Tibial artery (tissue), 4 donors: ENCODE data around the gene FAAP100.

Experiments
- DNase-seq, 2 donors: peaks; one replicate each; pipeline ENCODE4 v3.0.0-alpha.2; 2019
- H3K27ac ChIP-seq, 2 donors: fragments of 200-600 bp; sonication (generic) in 1 of 2; 1 replicate in 1 of 2; 2 replicates in 1 of 2; pipeline ENCODE4 v1.5.1; 2018 to 2019; ENCODE audit warnings: mild to moderate bottlenecking in 1 of 2
- H3K27me3 ChIP-seq, 2 donors: fragments of 200-600 bp; sonication (generic) in 1 of 2; one replicate each; pipeline versions ENCODE4 v1.5.1 to v1.6.0; 2016 to 2019
- H3K36me3 ChIP-seq, 3 donors: fragments of 200-600 bp; sonication (generic) in 2 of 3; one replicate each; pipeline ENCODE4 v1.5.1; 2016 to 2019; ENCODE audit warnings: mild to moderate bottlenecking in 2 of 3
- H3K4me1 ChIP-seq, 4 donors: fragments of 200-600 bp; sonication (generic) in 2 of 4; 1 replicate in 3 of 4; 2 replicates in 1 of 4; pipeline ENCODE4 v1.5.1; 2016 to 2019
- H3K4me3 ChIP-seq, 2 donors: fragments of 200-600 bp; sonication (generic) in 1 of 2; 1 replicate in 1 of 2; 2 replicates in 1 of 2; pipeline ENCODE4 v1.5.1; 2018 to 2019; ENCODE audit warnings: mild to moderate bottlenecking in 2 of 2
- H3K9me3 ChIP-seq, 3 donors: fragments of 200-600 bp; sonication (generic) in 1 of 3; one replicate each; pipeline ENCODE4 v1.5.1; 2016 to 2019
- CTCF ChIP-seq, 2 experiments: fragments of 200-600 bp in 1 of 2; fragments of 450-650 bp in 1 of 2; IDR thresholded peaks; one replicate each; pipeline ENCODE4 v1.5.1; 2017 to 2019; ENCODE audit warnings: antibody characterized with exemption in 2 of 2, mild to moderate bottlenecking in 1 of 2, moderate library complexity in 1 of 2
- intact Hi-C: fragments of 100-400 bp; cut with DNase I; formaldehyde crosslinking; loops from one replicate; pipeline ENCODE4 v1.15.0; 2023; ENCODE audit warnings: low total_unique reads

FAAP100 gene

GRCh38 chr17:81509207-81509971 lies 42.8 kb downstream of the FAAP100 start:
- Histone ChIP-seq H3K36me3 (peaks cover 43 to 48% (median 46%) of the 10 kb centered on the region in 3 donors), H3K27ac (peak overlapping the region; percentile 95 to 100), H3K4me1 (peaks cover 0 to 21% (median 8%) of the 10 kb centered on the region in 4 donors), H3K4me3 (peak overlapping the region; percentile 92 to 99), H3K9me3 (no peaks in the 10 kb centered on the region), H3K27me3 (no peaks in the 10 kb centered on the region)
- TF ChIP-seq CTCF (IDR thresholded peaks at IDR 0.05): no peak
- intact Hi-C loops: no loop called here
- no peak for DNase-seq

- Histone ChIP-seq H3K27ac (peak overlapping the region; percentile 95 to 100), H3K4me3 (peak overlapping the region; percentile 92 to 99), H3K27me3 (no peaks in the 10 kb centered on the region), H3K4me1 (peaks cover 0 to 19% (median 8%) of the 10 kb centered on the region in 4 donors), H3K9me3 (no peaks in the 10 kb centered on the region), H3K36me3 (peaks cover 43 to 48% (median 46%) of the 10 kb centered on the region in 3 donors)
- no peak for DNase-seq
- intact Hi-C loops: no loop called here
- TF ChIP-seq CTCF (IDR thresholded peaks at IDR 0.05): no peak
Observed at GRCh38 chr17:81508639-81509206, 43.4 kb downstream of the FAAP100 start.

GRCh38 chr17:81503619-81504018 lies 48.5 kb downstream of the FAAP100 start:
- H3K4me1 ChIP-seq: peaks cover 0 to 27% (median 12%) of the 10 kb centered on the region in 4 donors
- no peak for TF ChIP-seq CTCF (IDR thresholded peaks at IDR 0.05)
- H3K4me3 ChIP-seq: no peak overlapping the region
- intact Hi-C loops: no loop called here
- no peak for DNase-seq
- no peaks in the 10 kb centered on the region for H3K27me3 ChIP-seq
- H3K27ac ChIP-seq: no peak overlapping the region
- H3K36me3 ChIP-seq: peaks cover 7 to 10% (median 8%) of the 10 kb centered on the region in 3 donors
- H3K9me3 ChIP-seq: no peaks in the 10 kb centered on the region

- intact Hi-C loops: no loop called here
- Histone ChIP-seq H3K27me3 (no peaks in the 10 kb centered on the region), H3K9me3 (no peaks in the 10 kb centered on the region), H3K4me1 (peaks cover 0 to 19% (median 8%) of the 10 kb centered on the region in 4 donors), H3K27ac (no peak overlapping the region), H3K4me3 (no peak overlapping the region), H3K36me3 (no peaks in the 10 kb centered on the region)
- no peak for DNase-seq
- TF ChIP-seq CTCF (IDR thresholded peaks at IDR 0.05): no peak
Observed at GRCh38 chr17:81502471-81503017, 49.6 kb downstream of the FAAP100 start.

- no peak for TF ChIP-seq CTCF (IDR thresholded peaks at IDR 0.05)
- H3K4me3 ChIP-seq: no peak overlapping the region
- H3K27me3 ChIP-seq: no peaks in the 10 kb centered on the region
- DNase-seq: no peak
- H3K36me3 ChIP-seq: no peaks in the 10 kb centered on the region
- intact Hi-C loops: no loop called here
- H3K9me3 ChIP-seq: no peaks in the 10 kb centered on the region
- peaks cover 0 to 19% (median 8%) of the 10 kb centered on the region in 4 donors for H3K4me1 ChIP-seq
- peak overlapping the region; percentile 31 to 36 for H3K27ac ChIP-seq
Observed at GRCh38 chr17:81500047-81500446, 52.1 kb downstream of the FAAP100 start.
